HFF-Myc (cell line): ENCODE data around the gene RGS6.

Experiments used
- DNase-seq: peaks from one replicate; pipeline ENCODE4 v3.0.0-alpha.2; 2011; ENCODE audit warnings: low read depth; ENCODE audit errors: extremely low read depth
- H3K4me3 ChIP-seq: replicated peaks from 2 replicates; pipeline ENCODE4 v1.5.1; 2011; ENCODE audit warnings: low read depth, mild to moderate bottlenecking, control low read depth, low read length
- CTCF ChIP-seq: IDR thresholded peaks from 2 replicates; pipeline ENCODE4 v1.5.1; 2012; ENCODE audit warnings: mild to moderate bottlenecking, low read depth, low read length, control low read depth; ENCODE audit errors: missing control alignments

Gene RGS6

GRCh38 chr14:72052356-72052755, 120.1 kb downstream of the RGS6 start:
- DNase-seq: no peak
- no peak overlapping the region for H3K4me3 ChIP-seq
- TF ChIP-seq CTCF: no peak

GRCh38 chr14:72053651-72054050, 121.4 kb downstream of the RGS6 start:
- no peak overlapping the region for H3K4me3 ChIP-seq
- TF ChIP-seq CTCF: no peak
- DNase-seq: no peak

GRCh38 chr14:72054911-72055310, 122.7 kb downstream of the RGS6 start:
- TF ChIP-seq CTCF: no peak
- no peak overlapping the region for H3K4me3 ChIP-seq
- DNase-seq: no peak

- no peak overlapping the region for H3K4me3 ChIP-seq
- no peak for TF ChIP-seq CTCF
- DNase-seq: no peak
These were observed 125.6 kb downstream of the RGS6 start for GRCh38 chr14:72057701-72058285.

- no peak for DNase-seq
- TF ChIP-seq CTCF: no peak
- no peak overlapping the region for H3K4me3 ChIP-seq
These were observed 128.2 kb downstream of the RGS6 start for GRCh38 chr14:72060460-72060859.

- no peak for DNase-seq
- H3K4me3 ChIP-seq: no peak overlapping the region
- no peak for TF ChIP-seq CTCF
These were observed 128.7 kb downstream of the RGS6 start for GRCh38 chr14:72060917-72061316.

GRCh38 chr14:72061718-72062117, 129.5 kb downstream of the RGS6 start:
- no peak for DNase-seq
- H3K4me3 ChIP-seq: no peak overlapping the region
- no peak for TF ChIP-seq CTCF
